ENCODE results near the gene MDGA2.
"Not testable (repeated sequence)": the region's sequence is repeated elsewhere in the genome, so short reads cannot be mapped to it uniquely, and the experiment has no call there.

DNA sequence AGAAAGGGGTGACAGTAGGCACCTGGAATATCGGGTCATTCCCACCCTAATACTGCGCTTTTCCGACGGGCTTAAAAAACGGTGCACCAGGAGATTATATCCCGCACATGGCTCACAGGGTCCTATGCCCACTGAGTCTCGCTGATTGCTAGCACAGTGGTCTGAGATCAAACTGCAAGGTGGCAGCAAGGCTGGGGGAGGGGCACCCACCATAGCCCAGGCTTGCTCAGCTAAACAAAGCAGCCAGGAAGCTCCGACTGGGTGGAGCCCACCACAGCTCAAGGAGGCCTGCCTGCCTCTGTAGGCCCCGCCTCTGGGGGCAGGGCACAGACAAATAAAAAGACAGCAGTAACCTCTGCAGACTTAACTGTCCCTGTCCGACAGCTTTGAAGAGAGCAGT is 503.5 kb downstream of the MDGA2 start:
- TF ChIP-seq SIN3A (IDR thresholded peaks at IDR 0.05; ENCODE audit: borderline replicate concordance in 2 of 2, control insufficient read depth in 1 of 2, low read depth in 2 of 2, low read length in 2 of 2); HDGF (IDR thresholded peaks at IDR 0.05); ZNF217 (CRISPR knock-in tag; IDR thresholded peaks at IDR 0.05); XRCC3 (IDR thresholded peaks at IDR 0.05); RBM34 (IDR thresholded peaks at IDR 0.05; ENCODE audit: borderline replicate concordance, insufficient read depth, low read length); CBFB (CRISPR knock-in tag; IDR thresholded peaks at IDR 0.05); ELF4 (CRISPR knock-in tag; IDR thresholded peaks at IDR 0.05); ZNF431 (CRISPR knock-in tag; IDR thresholded peaks at IDR 0.05); NFE2 (IDR thresholded peaks at IDR 0.05; ENCODE audit: low read depth); BRCA1 (IDR thresholded peaks at IDR 0.05); BRCA1 (CRISPR knock-in tag; IDR thresholded peaks at IDR 0.05): not testable (repeated sequence)
- TF ChIP-seq, protein P1, sequence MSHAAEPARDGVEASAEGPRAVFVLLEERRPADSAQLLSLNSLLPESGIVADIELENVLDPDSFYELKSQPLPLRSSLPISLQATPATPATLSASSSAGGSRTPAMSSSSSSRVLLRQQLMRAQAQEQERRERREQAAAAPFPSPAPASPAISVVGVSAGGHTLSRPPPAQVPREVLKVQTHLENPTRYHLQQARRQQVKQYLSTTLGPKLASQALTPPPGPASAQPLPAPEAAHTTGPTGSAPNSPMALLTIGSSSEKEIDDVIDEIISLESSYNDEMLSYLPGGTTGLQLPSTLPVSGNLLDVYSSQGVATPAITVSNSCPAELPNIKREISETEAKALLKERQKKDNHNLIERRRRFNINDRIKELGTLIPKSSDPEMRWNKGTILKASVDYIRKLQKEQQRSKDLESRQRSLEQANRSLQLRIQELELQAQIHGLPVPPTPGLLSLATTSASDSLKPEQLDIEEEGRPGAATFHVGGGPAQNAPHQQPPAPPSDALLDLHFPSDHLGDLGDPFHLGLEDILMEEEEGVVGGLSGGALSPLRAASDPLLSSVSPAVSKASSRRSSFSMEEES (CRISPR knock-in tag; IDR thresholded peaks at IDR 0.05): not testable (repeated sequence)
- TF ChIP-seq, protein P2, sequence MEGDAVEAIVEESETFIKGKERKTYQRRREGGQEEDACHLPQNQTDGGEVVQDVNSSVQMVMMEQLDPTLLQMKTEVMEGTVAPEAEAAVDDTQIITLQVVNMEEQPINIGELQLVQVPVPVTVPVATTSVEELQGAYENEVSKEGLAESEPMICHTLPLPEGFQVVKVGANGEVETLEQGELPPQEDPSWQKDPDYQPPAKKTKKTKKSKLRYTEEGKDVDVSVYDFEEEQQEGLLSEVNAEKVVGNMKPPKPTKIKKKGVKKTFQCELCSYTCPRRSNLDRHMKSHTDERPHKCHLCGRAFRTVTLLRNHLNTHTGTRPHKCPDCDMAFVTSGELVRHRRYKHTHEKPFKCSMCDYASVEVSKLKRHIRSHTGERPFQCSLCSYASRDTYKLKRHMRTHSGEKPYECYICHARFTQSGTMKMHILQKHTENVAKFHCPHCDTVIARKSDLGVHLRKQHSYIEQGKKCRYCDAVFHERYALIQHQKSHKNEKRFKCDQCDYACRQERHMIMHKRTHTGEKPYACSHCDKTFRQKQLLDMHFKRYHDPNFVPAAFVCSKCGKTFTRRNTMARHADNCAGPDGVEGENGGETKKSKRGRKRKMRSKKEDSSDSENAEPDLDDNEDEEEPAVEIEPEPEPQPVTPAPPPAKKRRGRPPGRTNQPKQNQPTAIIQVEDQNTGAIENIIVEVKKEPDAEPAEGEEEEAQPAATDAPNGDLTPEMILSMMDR (IDR thresholded peaks at IDR 0.05 in 2 of 3, conservative IDR thresholded peaks at IDR 0.05 in 1 of 3; ENCODE audit: insufficient read depth in 2 of 3, low read depth in 1 of 3, low read length in 3 of 3): not testable (repeated sequence)
- TF ChIP-seq, protein P3, sequence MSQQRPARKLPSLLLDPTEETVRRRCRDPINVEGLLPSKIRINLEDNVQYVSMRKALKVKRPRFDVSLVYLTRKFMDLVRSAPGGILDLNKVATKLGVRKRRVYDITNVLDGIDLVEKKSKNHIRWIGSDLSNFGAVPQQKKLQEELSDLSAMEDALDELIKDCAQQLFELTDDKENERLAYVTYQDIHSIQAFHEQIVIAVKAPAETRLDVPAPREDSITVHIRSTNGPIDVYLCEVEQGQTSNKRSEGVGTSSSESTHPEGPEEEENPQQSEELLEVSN (IDR thresholded peaks at IDR 0.05; ENCODE audit: borderline replicate concordance in 1 of 2, extremely low read depth in 1 of 2, insufficient read depth in 1 of 2, insufficient read length in 1 of 2, low read depth in 1 of 2, low read length in 1 of 2, poor library complexity in 1 of 2, severe bottlenecking in 1 of 2): not testable (repeated sequence)

Data from K562 (cell line).